ENCODE measurements around the gene EVI5. TPM values are rescaled to one million over a fixed set of nuclear protein-coding genes. Genes with fewer than 3 reads are reported as not detected.

EVI5 gene
- total RNA-seq, 4 donors from 2014 or later, result 48.7 to 70.7 (median 50.8) TPM

GRCh38 chr1:92691925-92692324 is 93.0 kb downstream of the EVI5 start:
- H3K9me3 ChIP-seq, result no peaks in the 10 kb centered on the region
- no peak for TF ChIP-seq EP300 (IDR thresholded peaks at IDR 0.05)
- TF ChIP-seq CTCF (IDR thresholded peaks at IDR 0.05), result no peak
- no peak for TF ChIP-seq POLR2A (IDR thresholded peaks at IDR 0.05)
- H3K4me1 ChIP-seq, result no peaks in the 10 kb centered on the region
- no peak overlapping the region for H3K4me3 ChIP-seq
- H3K27ac ChIP-seq, result no peak overlapping the region
- no peak for DNase-seq (ENCODE audit: low spot score in 2 of 2)
- WGBS, 2 donors, result 52 to 74% methylated on average over 1 of the region's 1 CpG
- H3K27me3 ChIP-seq, result no peaks in the 10 kb centered on the region
- peaks cover 0 to 71% (median 0%) of the 10 kb centered on the region in 3 donors for H3K36me3 ChIP-seq

GRCh38 chr1:92690212-92690906 is 94.5 kb downstream of the EVI5 start:
- H3K9me3 ChIP-seq, result no peaks in the 10 kb centered on the region
- H3K36me3 ChIP-seq, result peaks cover 0 to 68% (median 0%) of the 10 kb centered on the region in 3 donors
- WGBS, 2 donors, result 88 to 92% methylated on average over 3 of the region's 3 CpGs
- DNase-seq (ENCODE audit: low spot score in 2 of 2), result no peak
- TF ChIP-seq CTCF (IDR thresholded peaks at IDR 0.05) (no peak), EP300 (IDR thresholded peaks at IDR 0.05) (no peak), POLR2A (IDR thresholded peaks at IDR 0.05) (no peak)
- no peak overlapping the region for H3K4me3 ChIP-seq
- no peaks in the 10 kb centered on the region for H3K27me3 ChIP-seq
- H3K4me1 ChIP-seq, result no peaks in the 10 kb centered on the region
- no peak overlapping the region for H3K27ac ChIP-seq

GRCh38 chr1:92679980-92680379 is 104.9 kb downstream of the EVI5 start:
- Histone ChIP-seq H3K27me3 (no peaks in the 10 kb centered on the region), H3K4me3 (no peak overlapping the region), H3K27ac (no peak overlapping the region), H3K9me3 (no peaks in the 10 kb centered on the region), H3K4me1 (no peaks in the 10 kb centered on the region), H3K36me3 (peaks cover 0 to 60% (median 0%) of the 10 kb centered on the region in 3 donors)
- TF ChIP-seq CTCF (IDR thresholded peaks at IDR 0.05), result no peak
- no peak for TF ChIP-seq EP300 (IDR thresholded peaks at IDR 0.05)
- TF ChIP-seq POLR2A (IDR thresholded peaks at IDR 0.05), result no peak
- 94 to 95% methylated on average over 4 of the region's 4 CpGs for WGBS, 2 donors
- DNase-seq (ENCODE audit: low spot score in 2 of 2), result no peak

GRCh38 chr1:92663775-92664174 is 121.1 kb downstream of the EVI5 start:
- Histone ChIP-seq H3K36me3 (peaks cover 0 to 50% (median 0%) of the 10 kb centered on the region in 3 donors), H3K9me3 (no peaks in the 10 kb centered on the region), H3K27me3 (no peaks in the 10 kb centered on the region), H3K27ac (no peak overlapping the region), H3K4me1 (no peaks in the 10 kb centered on the region), H3K4me3 (no peak overlapping the region)
- no peak for DNase-seq (ENCODE audit: low spot score in 2 of 2)
- 90 to 93% methylated on average over 5 of the region's 5 CpGs for WGBS, 2 donors
- TF ChIP-seq CTCF (IDR thresholded peaks at IDR 0.05), result no peak
- TF ChIP-seq POLR2A (IDR thresholded peaks at IDR 0.05), result no peak
- no peak for TF ChIP-seq EP300 (IDR thresholded peaks at IDR 0.05)

- DNase-seq (ENCODE audit: low spot score in 2 of 2), result no peak
- WGBS, 2 donors, result 96% methylated on average over 3 of the region's 3 CpGs
- TF ChIP-seq POLR2A (IDR thresholded peaks at IDR 0.05) (no peak), CTCF (IDR thresholded peaks at IDR 0.05) (no peak), EP300 (IDR thresholded peaks at IDR 0.05) (no peak)
- Histone ChIP-seq H3K4me1 (no peaks in the 10 kb centered on the region), H3K4me3 (no peak overlapping the region), H3K27ac (no peak overlapping the region), H3K9me3 (peaks cover 0 to 16% (median 2%) of the 10 kb centered on the region in 4 donors), H3K27me3 (no peaks in the 10 kb centered on the region), H3K36me3 (peaks cover 0 to 67% (median 0%) of the 10 kb centered on the region in 3 donors)
Measured at GRCh38 chr1:92662048-92662447, 122.9 kb downstream of the EVI5 start.

All from tibial nerve (tissue), 4 donors.